HCT116 (cell line): ENCODE data around the gene PIGX. TPM values are rescaled to one million over a fixed set of nuclear protein-coding genes. Genes with fewer than 3 reads are reported as not detected.

ENCODE experiments used
- ATAC-seq: fragments of 200-7000 bp; cut with Tn5 transposase; 2 replicates; pipeline ENCODE4 v1.9.1; 2020; ENCODE audit warnings: mild to moderate bottlenecking, moderate library complexity
- BruUV-seq: library from RNA; stranded (reverse); fragments of 400-500 nt; replicated peaks from 2 replicates; lab custom pipeline; 2021; lab: Mats Ljungman, UMichigan
- CTCF ChIA-PET: fragments of 300-600 bp; sonication (Branson Sonifier 250); formaldehyde crosslinking; loops from one replicate; lab custom pipeline; 2021; ENCODE audit warnings: antibody characterized with exemption; lab: Charles Lee
- POLR2A ChIA-PET: fragments of 300-600, 350-600 bp; sonication (Branson Sonifier 250); formaldehyde crosslinking; loops from one replicate; lab custom pipeline; 2021; ENCODE audit warnings: antibody characterized with exemption; lab: Charles Lee
- RAD21 ChIA-PET, 2 experiments: fragments of 300-600 bp; sonication (Branson Sonifier 250); formaldehyde crosslinking; loops; one replicate each; lab custom pipeline; 2023; ENCODE audit warnings: low total read pairs in 2 of 2; ENCODE audit not compliant: uncharacterized antibody in 2 of 2, unreplicated experiment in 2 of 2, low non-redundant PET in 1 of 2; lab: Charles Lee
- DNase-seq: peaks from one replicate; pipeline ENCODE4 v3.0.0-alpha.2; 2010; ENCODE audit warnings: low read depth, low spot score
- H2AFZ ChIP-seq: fragments of 200-600 bp; shearing (Covaris generic), sonication (generic); 2 replicates; pipeline ENCODE4 v1.6.1; 2017; ENCODE audit warnings: low read depth, mixed run types, mixed read lengths, antibody characterized with exemption, low read length; ENCODE audit not compliant: poor library complexity, severe bottlenecking
- H3K27ac ChIP-seq: 2 replicates; pipeline ENCODE4 v1.5.1; 2012; ENCODE audit warnings: low read depth, low read length
- H3K27me3 ChIP-seq: fragments of 200-600 bp; sonication (generic); 2 replicates; pipeline ENCODE4 v1.6.1; 2016; ENCODE audit warnings: mixed run types, low read length, mixed read lengths; ENCODE audit not compliant: insufficient read depth
- H3K36me3 ChIP-seq, 2 experiments: fragments of 200-500 bp in 1 of 2; fragments of 200-600 bp in 1 of 2; sonication (Bioruptor generic) in 1 of 2; sonication (generic) in 1 of 2; 2 replicates each; pipeline versions ENCODE4 v1.5.1 to v1.6.1; 2014 to 2016; ENCODE audit warnings: low read length in 2 of 2, inconsistent platforms in 1 of 2, mixed read lengths in 1 of 2, mixed run types in 1 of 2; ENCODE audit not compliant: insufficient read depth in 2 of 2, control insufficient read depth in 1 of 2
- H3K4me1 ChIP-seq, 2 experiments: fragments of 200-600 bp in 1 of 2; sonication (generic) in 1 of 2; 2 replicates each; pipeline versions ENCODE4 v1.5.1 to v1.6.1; 2012 to 2017; ENCODE audit warnings: low read length in 2 of 2, inconsistent platforms in 1 of 2, mild to moderate bottlenecking in 1 of 2, mixed read lengths in 1 of 2, mixed run types in 1 of 2, moderate library complexity in 1 of 2; ENCODE audit not compliant: insufficient read depth in 2 of 2, control insufficient read depth in 1 of 2
- H3K4me2 ChIP-seq: fragments of 200-600 bp; sonication (generic); 2 replicates; pipeline ENCODE4 v1.6.1; 2017; ENCODE audit warnings: mixed run types, low read length, mixed read lengths
- H3K4me3 ChIP-seq, 2 experiments: fragments of 200-600 bp in 1 of 2; sonication (generic) in 1 of 2; replicated peaks in 1 of 2; 2 replicates each; pipeline ENCODE4 v1.5.1; 2011 to 2016; ENCODE audit warnings: low read length in 2 of 2, control low read depth in 1 of 2, low read depth in 1 of 2, mild to moderate bottlenecking in 1 of 2, mixed read lengths in 1 of 2, mixed run types in 1 of 2
- H3K79me2 ChIP-seq: fragments of 200-600 bp; sonication (generic); 2 replicates; pipeline ENCODE4 v1.6.1; 2017; ENCODE audit warnings: mild to moderate bottlenecking, mixed run types, low read length, moderate library complexity, mixed read lengths; ENCODE audit not compliant: insufficient read depth
- H3K9ac ChIP-seq: fragments of 200-600 bp; sonication (generic); 2 replicates; pipeline ENCODE4 v1.6.1; 2016; ENCODE audit warnings: low read length, mixed read lengths
- H3K9me2 ChIP-seq: fragments of 200-600 bp; sonication (generic), shearing (Covaris generic); 2 replicates; pipeline ENCODE4 v1.6.1; 2017; ENCODE audit warnings: mixed run types, mild to moderate bottlenecking, moderate library complexity; ENCODE audit not compliant: insufficient read depth
- H3K9me3 ChIP-seq, 2 experiments: fragments of 200-500 bp in 1 of 2; fragments of 200-600 bp in 1 of 2; sonication (Bioruptor generic) in 1 of 2; sonication (generic) in 1 of 2; 2 replicates each; pipeline ENCODE4 v1.6.1; 2014 to 2017; ENCODE audit warnings: low read length in 2 of 2, mixed read lengths in 2 of 2, inconsistent platforms in 1 of 2, low read depth in 1 of 2, mild to moderate bottlenecking in 1 of 2, mixed run types in 1 of 2, moderate library complexity in 1 of 2; ENCODE audit not compliant: control insufficient read depth in 1 of 2, insufficient read depth in 1 of 2
- H4K20me1 ChIP-seq: fragments of 200-600 bp; sonication (generic), shearing (Covaris generic); 2 replicates; pipeline ENCODE4 v1.6.1; 2017; ENCODE audit warnings: mixed run types, mild to moderate bottlenecking, moderate library complexity; ENCODE audit not compliant: insufficient read depth
- ATF3 ChIP-seq: IDR thresholded peaks from 2 replicates; pipeline ENCODE4 v1.6.1; 2012
- CEBPB ChIP-seq: IDR thresholded peaks from 2 replicates; pipeline ENCODE4 v1.6.1; 2012; ENCODE audit warnings: low read depth
- EGR1 ChIP-seq: IDR thresholded peaks from 2 replicates; pipeline ENCODE4 v1.6.1; 2012; ENCODE audit warnings: low read depth
- ELF1 ChIP-seq: IDR thresholded peaks from 2 replicates; pipeline ENCODE4 v1.6.1; 2012; ENCODE audit warnings: low read depth, borderline replicate concordance
- EZH2 ChIP-seq: fragments of 200-600 bp; sonication (generic); IDR thresholded peaks from 2 replicates; pipeline ENCODE4 v1.6.1; 2017; ENCODE audit warnings: antibody characterized with exemption, mixed run types
- FOSL1 ChIP-seq: IDR thresholded peaks from 2 replicates; pipeline ENCODE4 v1.6.1; 2012; ENCODE audit warnings: low read depth
- JUND ChIP-seq: IDR thresholded peaks from 2 replicates; pipeline ENCODE4 v1.6.1; 2012
- POLR2A ChIP-seq: IDR thresholded peaks from 2 replicates; pipeline ENCODE4 v1.7.0; 2011; ENCODE audit warnings: borderline replicate concordance; ENCODE audit not compliant: insufficient read depth, insufficient read length; ENCODE audit errors: extremely low read depth
- RAD21 ChIP-seq: IDR thresholded peaks from 2 replicates; pipeline ENCODE4 v1.6.1; 2012; ENCODE audit warnings: low read depth, mild to moderate bottlenecking
- SIN3A ChIP-seq: IDR thresholded peaks from 2 replicates; pipeline ENCODE4 v1.6.1; 2012; ENCODE audit warnings: low read depth
- SP1 ChIP-seq: IDR thresholded peaks from 2 replicates; pipeline ENCODE4 v1.6.1; 2012; ENCODE audit warnings: low read depth
- SRF ChIP-seq: IDR thresholded peaks from 2 replicates; pipeline ENCODE4 v1.6.1; 2012; ENCODE audit warnings: low read depth
- TCF7L2 ChIP-seq: IDR thresholded peaks from 2 replicates; pipeline ENCODE4 v1.7.0; 2011; ENCODE audit warnings: borderline replicate concordance, inconsistent platforms; ENCODE audit not compliant: insufficient read depth, insufficient read length; ENCODE audit errors: extremely low read depth
- YY1 ChIP-seq: IDR thresholded peaks from 2 replicates; pipeline ENCODE4 v1.6.1; 2011; ENCODE audit warnings: low read length, low read depth, moderate library complexity, mild to moderate bottlenecking; ENCODE audit not compliant: insufficient replicate concordance; ENCODE audit errors: extremely low read depth
- ZBTB33 ChIP-seq: IDR thresholded peaks from 2 replicates; pipeline ENCODE4 v1.6.1; 2011; ENCODE audit warnings: mild to moderate bottlenecking, low read length, moderate library complexity; ENCODE audit not compliant: insufficient replicate concordance; ENCODE audit errors: extremely low read depth
- ZNF274 ChIP-seq: fragments of 200-500 bp; sonication (Bioruptor generic); IDR thresholded peaks from 2 replicates; pipeline ENCODE4 v1.6.1; 2014; ENCODE audit warnings: mild to moderate bottlenecking, low read depth, low read length, inconsistent platforms
- intact Hi-C: fragments of 100-400 bp; cut with micrococcal nuclease; formaldehyde crosslinking; loops from 2 replicates; pipeline ENCODE4 v1.10.0; 2022
- total RNA-seq: library from RNA; stranded (reverse); gene quantifications from one replicate; pipeline ENCODE4 v1.2.1, GENCODE V29; 2021; ENCODE audit not compliant: unreplicated experiment

PIGX gene
- total RNA-seq, 1 experiment from 2014 or later: 27.2 TPM

GRCh38 chr3:196772897-196773296 is 60.7 kb downstream of the PIGX start:
- no TSS peak for BruUV-seq
- DNase-seq: no peak
- Histone ChIP-seq H3K4me3 (no peak overlapping the region), H4K20me1 (peaks cover 5% of the 10 kb centered on the region; the same call in 1 of the 2 replicates), H3K4me1 (no peaks in the 10 kb centered on the region), H3K4me2 (no peak overlapping the region), H3K9me2 (no peaks in the 10 kb centered on the region), H3K36me3 (no peaks in the 10 kb centered on the region), H2AFZ (no peak overlapping the region), H3K27ac (no peak overlapping the region), H3K79me2 (peaks cover 92% of the 10 kb centered on the region), H3K9me3 (no peaks in the 10 kb centered on the region), H3K27me3 (no peaks in the 10 kb centered on the region), H3K9ac (no peak overlapping the region)
- ChIA-PET CTCF (no interaction called here), POLR2A (no interaction called here), RAD21 (no interaction called here)
- intact Hi-C loops: no loop called here
- TF ChIP-seq EZH2 (no peak), ELF1 (no peak)
- ATAC-seq: no peak

- POLR2A ChIA-PET: no interaction called here
- TF ChIP-seq ELF1 (no peak), FOSL1 (no peak), SIN3A (no peak), JUND (no peak), TCF7L2 (no peak), POLR2A (no peak), ZBTB33 (no peak), SP1 (no peak), CEBPB (no peak), EGR1 (no peak), ATF3 (no peak), SRF (no peak), ZNF274 (no peak), EZH2 (no peak), YY1 (no peak), RAD21 (no peak)
These were observed 62.1 kb downstream of the PIGX start for GRCh38 chr3:196774191-196774820.

More at GRCh38 chr3:196774191-196774820, 62.1 kb downstream of the PIGX start:
- BruUV-seq: no TSS peak
- Histone ChIP-seq H3K36me3 (no peaks in the 10 kb centered on the region), H3K27ac (no peak overlapping the region), H4K20me1 (peaks cover 5% of the 10 kb centered on the region; the same call in 1 of the 2 replicates), H3K4me1 (no peaks in the 10 kb centered on the region), H2AFZ (no peak overlapping the region), H3K9me2 (no peaks in the 10 kb centered on the region), H3K9me3 (no peaks in the 10 kb centered on the region), H3K4me2 (no peak overlapping the region), H3K9ac (no peak overlapping the region), H3K79me2 (peaks cover 94% of the 10 kb centered on the region), H3K27me3 (no peaks in the 10 kb centered on the region), H3K4me3 (no peak overlapping the region)
- CTCF ChIA-PET: no interaction called here
- RAD21 ChIA-PET: no interaction called here
- intact Hi-C loops: no loop called here
- no peak for ATAC-seq
- DNase-seq: no peak
